Esophagus muscularis mucosa (tissue), 3 donors: Measurements from ENCODE around the gene EPHA4.

Source experiments
- POLR2A ChIP-seq: fragments of 450-650 bp; IDR thresholded peaks from one replicate; pipeline ENCODE4 v1.6.1; 2017; ENCODE audit warnings: antibody characterized with exemption, moderate library complexity, mild to moderate bottlenecking, low read depth
- POLR2AphosphoS5 ChIP-seq, 2 donors: sonication (generic); formaldehyde crosslinking; IDR thresholded peaks; one replicate each; pipeline ENCODE4 v1.6.1; 2017; ENCODE audit warnings: antibody characterized with exemption in 2 of 2
- TF ChIP-seq, protein P1 (sequence below), 3 experiments: fragments of 200-600 bp in 2 of 3; fragments of 450-650 bp in 1 of 3; sonication (generic) in 2 of 3; IDR thresholded peaks; one replicate each; pipeline ENCODE4 v1.5.1; 2017 to 2019; ENCODE audit warnings: antibody characterized with exemption in 3 of 3, mild to moderate bottlenecking in 2 of 3, moderate library complexity in 1 of 3

DNA sequence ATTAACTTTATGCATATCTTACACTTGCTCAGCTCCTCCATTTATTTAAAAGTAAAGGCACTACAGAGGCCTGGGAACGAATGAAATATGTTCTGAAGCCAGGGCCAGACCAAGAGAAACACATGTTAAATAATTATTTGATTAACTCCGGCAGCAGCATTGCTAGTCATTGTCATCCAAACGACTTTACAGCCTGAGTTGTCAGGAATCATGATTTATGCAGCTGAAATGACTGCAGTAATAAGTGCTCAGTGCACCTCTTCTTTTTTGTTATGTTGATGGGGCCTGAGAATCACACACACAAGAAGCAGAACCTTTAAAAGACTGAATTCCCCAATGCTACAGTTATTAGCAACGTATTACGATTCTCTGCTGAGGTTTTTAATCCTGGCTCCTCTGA, 58.9 kb downstream of the EPHA4 start:
- TF ChIP-seq POLR2A (no peak), POLR2AphosphoS5 (IDR thresholded peaks at IDR 0.05) (no peak)
- TF ChIP-seq, protein P1, sequence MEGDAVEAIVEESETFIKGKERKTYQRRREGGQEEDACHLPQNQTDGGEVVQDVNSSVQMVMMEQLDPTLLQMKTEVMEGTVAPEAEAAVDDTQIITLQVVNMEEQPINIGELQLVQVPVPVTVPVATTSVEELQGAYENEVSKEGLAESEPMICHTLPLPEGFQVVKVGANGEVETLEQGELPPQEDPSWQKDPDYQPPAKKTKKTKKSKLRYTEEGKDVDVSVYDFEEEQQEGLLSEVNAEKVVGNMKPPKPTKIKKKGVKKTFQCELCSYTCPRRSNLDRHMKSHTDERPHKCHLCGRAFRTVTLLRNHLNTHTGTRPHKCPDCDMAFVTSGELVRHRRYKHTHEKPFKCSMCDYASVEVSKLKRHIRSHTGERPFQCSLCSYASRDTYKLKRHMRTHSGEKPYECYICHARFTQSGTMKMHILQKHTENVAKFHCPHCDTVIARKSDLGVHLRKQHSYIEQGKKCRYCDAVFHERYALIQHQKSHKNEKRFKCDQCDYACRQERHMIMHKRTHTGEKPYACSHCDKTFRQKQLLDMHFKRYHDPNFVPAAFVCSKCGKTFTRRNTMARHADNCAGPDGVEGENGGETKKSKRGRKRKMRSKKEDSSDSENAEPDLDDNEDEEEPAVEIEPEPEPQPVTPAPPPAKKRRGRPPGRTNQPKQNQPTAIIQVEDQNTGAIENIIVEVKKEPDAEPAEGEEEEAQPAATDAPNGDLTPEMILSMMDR (IDR thresholded peaks at IDR 0.05), result no peak
